ENCODE data around the gene BATF. TPM values are rescaled to one million over a fixed set of nuclear protein-coding genes. Genes with fewer than 3 reads are reported as not detected.

The BATF gene
- total and polyA plus RNA-seq, 2 experiments from 2014 or later, result not detected

DNA sequence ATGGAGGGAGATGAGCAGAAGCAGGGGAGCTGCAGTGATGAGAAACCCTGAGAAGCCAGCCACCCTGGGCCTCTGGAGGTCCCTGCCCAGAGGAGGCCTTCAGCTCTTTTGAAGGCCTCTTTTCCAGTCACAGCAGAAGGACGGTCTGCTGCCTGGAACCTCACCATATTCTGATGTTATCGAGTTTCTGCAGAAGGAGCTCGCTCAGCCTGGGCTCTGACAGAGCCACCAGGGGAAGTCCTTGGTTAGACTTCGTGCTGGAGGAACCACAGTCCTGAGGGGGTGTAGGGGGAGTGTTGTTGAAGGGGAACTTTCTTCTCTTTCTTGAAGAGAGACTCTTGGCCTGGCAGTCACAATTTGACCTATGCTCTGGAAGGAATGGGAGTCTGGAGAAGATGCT is 25.1 kb upstream of the BATF start (continued):
- TF ChIP-seq, protein P1, sequence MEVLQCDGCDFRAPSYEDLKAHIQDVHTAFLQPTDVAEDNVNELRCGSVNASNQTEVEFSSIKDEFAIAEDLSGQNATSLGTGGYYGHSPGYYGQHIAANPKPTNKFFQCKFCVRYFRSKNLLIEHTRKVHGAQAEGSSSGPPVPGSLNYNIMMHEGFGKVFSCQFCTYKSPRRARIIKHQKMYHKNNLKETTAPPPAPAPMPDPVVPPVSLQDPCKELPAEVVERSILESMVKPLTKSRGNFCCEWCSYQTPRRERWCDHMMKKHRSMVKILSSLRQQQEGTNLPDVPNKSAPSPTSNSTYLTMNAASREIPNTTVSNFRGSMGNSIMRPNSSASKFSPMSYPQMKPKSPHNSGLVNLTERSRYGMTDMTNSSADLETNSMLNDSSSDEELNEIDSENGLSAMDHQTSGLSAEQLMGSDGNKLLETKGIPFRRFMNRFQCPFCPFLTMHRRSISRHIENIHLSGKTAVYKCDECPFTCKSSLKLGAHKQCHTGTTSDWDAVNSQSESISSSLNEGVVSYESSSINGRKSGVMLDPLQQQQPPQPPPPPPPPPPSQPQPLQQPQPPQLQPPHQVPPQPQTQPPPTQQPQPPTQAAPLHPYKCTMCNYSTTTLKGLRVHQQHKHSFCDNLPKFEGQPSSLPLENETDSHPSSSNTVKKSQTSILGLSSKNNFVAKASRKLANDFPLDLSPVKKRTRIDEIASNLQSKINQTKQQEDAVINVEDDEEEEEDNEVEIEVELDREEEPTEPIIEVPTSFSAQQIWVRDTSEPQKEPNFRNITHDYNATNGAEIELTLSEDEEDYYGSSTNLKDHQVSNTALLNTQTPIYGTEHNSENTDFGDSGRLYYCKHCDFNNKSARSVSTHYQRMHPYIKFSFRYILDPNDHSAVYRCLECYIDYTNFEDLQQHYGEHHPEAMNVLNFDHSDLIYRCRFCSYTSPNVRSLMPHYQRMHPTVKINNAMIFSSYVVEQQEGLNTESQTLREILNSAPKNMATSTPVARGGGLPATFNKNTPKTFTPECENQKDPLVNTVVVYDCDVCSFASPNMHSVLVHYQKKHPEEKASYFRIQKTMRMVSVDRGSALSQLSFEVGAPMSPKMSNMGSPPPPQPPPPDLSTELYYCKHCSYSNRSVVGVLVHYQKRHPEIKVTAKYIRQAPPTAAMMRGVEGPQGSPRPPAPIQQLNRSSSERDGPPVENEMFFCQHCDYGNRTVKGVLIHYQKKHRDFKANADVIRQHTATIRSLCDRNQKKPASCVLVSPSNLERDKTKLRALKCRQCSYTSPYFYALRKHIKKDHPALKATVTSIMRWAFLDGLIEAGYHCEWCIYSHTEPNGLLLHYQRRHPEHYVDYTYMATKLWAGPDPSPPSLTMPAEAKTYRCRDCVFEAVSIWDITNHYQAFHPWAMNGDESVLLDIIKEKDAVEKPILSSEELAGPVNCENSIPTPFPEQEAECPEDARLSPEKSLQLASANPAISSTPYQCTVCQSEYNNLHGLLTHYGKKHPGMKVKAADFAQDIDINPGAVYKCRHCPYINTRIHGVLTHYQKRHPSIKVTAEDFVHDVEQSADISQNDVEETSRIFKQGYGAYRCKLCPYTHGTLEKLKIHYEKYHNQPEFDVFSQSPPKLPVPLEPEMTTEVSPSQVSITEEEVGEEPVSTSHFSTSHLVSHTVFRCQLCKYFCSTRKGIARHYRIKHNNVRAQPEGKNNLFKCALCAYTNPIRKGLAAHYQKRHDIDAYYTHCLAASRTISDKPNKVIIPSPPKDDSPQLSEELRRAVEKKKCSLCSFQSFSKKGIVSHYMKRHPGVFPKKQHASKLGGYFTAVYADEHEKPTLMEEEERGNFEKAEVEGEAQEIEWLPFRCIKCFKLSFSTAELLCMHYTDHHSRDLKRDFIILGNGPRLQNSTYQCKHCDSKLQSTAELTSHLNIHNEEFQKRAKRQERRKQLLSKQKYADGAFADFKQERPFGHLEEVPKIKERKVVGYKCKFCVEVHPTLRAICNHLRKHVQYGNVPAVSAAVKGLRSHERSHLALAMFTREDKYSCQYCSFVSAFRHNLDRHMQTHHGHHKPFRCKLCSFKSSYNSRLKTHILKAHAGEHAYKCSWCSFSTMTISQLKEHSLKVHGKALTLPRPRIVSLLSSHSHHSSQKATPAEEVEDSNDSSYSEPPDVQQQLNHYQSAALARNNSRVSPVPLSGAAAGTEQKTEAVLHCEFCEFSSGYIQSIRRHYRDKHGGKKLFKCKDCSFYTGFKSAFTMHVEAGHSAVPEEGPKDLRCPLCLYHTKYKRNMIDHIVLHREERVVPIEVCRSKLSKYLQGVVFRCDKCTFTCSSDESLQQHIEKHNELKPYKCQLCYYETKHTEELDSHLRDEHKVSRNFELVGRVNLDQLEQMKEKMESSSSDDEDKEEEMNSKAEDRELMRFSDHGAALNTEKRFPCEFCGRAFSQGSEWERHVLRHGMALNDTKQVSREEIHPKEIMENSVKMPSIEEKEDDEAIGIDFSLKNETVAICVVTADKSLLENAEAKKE (CRISPR knock-in tag; IDR thresholded peaks at IDR 0.05), result no peak
- TF ChIP-seq STAT1 (IDR thresholded peaks at IDR 0.05; ENCODE audit: unreplicated experiment) (no peak), EZH2phosphoT487 (IDR thresholded peaks at IDR 0.05; ENCODE audit: unreplicated experiment) (no peak), JUNB (IDR thresholded peaks at IDR 0.05; ENCODE audit: unreplicated experiment) (no peak), EZH2 (IDR thresholded peaks at IDR 0.05; ENCODE audit: low read depth, unreplicated experiment) (no peak), CREB1 (CRISPR knock-in tag; IDR thresholded peaks at IDR 0.05; ENCODE audit: low read depth) (no peak)

DNA sequence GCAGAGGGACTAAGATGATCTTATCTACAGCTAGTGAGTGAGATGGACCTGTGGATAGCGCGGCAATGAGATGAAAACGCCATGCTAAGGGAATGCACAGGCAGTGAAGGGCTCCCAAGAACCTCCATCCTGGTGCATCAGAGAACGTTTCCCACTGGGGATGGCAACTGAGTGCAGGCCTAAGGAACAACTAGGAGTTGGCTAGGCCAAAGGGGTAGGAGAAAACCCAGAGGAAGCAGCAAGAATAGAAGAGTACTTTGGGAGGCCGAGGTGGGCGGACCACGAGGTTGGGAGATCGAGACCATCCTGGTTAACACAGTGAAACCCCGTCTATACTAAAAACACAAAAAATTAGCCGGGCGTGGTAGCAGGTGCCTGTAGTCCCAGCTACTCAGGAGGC is 24.6 kb upstream of the BATF start:
- Mint-ChIP-seq H3K27ac (no peak overlapping the region), H3K9me3 (no peaks in the 10 kb centered on the region), H3K4me1 (no peaks in the 10 kb centered on the region), H3K4me3 (no peak overlapping the region), H3K36me3 (ENCODE audit: low read depth) (no peaks in the 10 kb centered on the region), H3K27me3 (ENCODE audit: insufficient read depth, low read depth, poor library complexity) (no peaks in the 10 kb centered on the region)
- Histone ChIP-seq H3K9me2 (ENCODE audit: insufficient read depth) (peaks cover 13% of the 10 kb centered on the region; the same call in 1 of the 2 replicates), H2AFZ (no peak overlapping the region), H3F3A (replicated peaks; ENCODE audit: low read depth) (no peaks in the 10 kb centered on the region), H3K27me3 (ENCODE audit: insufficient read depth) (no peaks in the 10 kb centered on the region), H4K20me1 (replicated peaks; ENCODE audit: insufficient read depth) (no peaks in the 10 kb centered on the region), H3K4me1 (ENCODE audit: insufficient read depth) (no peaks in the 10 kb centered on the region), H3K27ac (ENCODE audit: low read depth) (no peak overlapping the region), H3K4me2 (no peak overlapping the region), H3K36me3 (ENCODE audit: insufficient read depth) (no peaks in the 10 kb centered on the region), H3K4me3 (no peak overlapping the region), H3K79me2 (replicated peaks; ENCODE audit: insufficient read depth) (no peaks in the 10 kb centered on the region)
- no peak for ATAC-seq
- no peak for DNase-seq (ENCODE audit: low spot score)
- TF ChIP-seq ZNF331 (CRISPR knock-in tag; IDR thresholded peaks at IDR 0.05; ENCODE audit: low read depth) (no peak), JUNB (IDR thresholded peaks at IDR 0.05; ENCODE audit: unreplicated experiment) (no peak), EZH2 (IDR thresholded peaks at IDR 0.05; ENCODE audit: low read depth, unreplicated experiment) (no peak), EZH2phosphoT487 (IDR thresholded peaks at IDR 0.05; ENCODE audit: unreplicated experiment) (no peak), NANOG (IDR thresholded peaks at IDR 0.05; ENCODE audit: borderline replicate concordance) (no peak)
- TF ChIP-seq, protein P1 (CRISPR knock-in tag; IDR thresholded peaks at IDR 0.05), result no peak

All from GM23338 (cell line).